Vagina (tissue), 2 donors: ENCODE results near the gene MAFG. TPM values are rescaled to one million over a fixed set of nuclear protein-coding genes. Genes with fewer than 3 reads are reported as not detected.
A peak's percentile ranks its signal among the peaks of the same experiment; 100 is the strongest.

Experiments
- DNase-seq, 2 donors: peaks; one replicate each; pipeline ENCODE4 v3.0.0-alpha.2; 2017; ENCODE audit errors: extremely low spot score in 2 of 2
- H3K27ac ChIP-seq: fragments of 200-600 bp; sonication (generic); one replicate; pipeline ENCODE4 v1.5.1; 2019
- H3K27me3 ChIP-seq: fragments of 200-600 bp; sonication (generic); one replicate; pipeline ENCODE4 v1.5.1; 2019
- H3K36me3 ChIP-seq, 2 donors: fragments of 200-600 bp; sonication (generic); one replicate each; pipeline ENCODE4 v1.5.1; 2017 to 2019
- H3K4me1 ChIP-seq: fragments of 200-600 bp; sonication (generic); one replicate; pipeline ENCODE4 v1.5.1; 2019
- H3K4me3 ChIP-seq, 2 donors: fragments of 200-600 bp; sonication (generic); 1 replicate in 1 of 2; 2 replicates in 1 of 2; pipeline ENCODE4 v1.5.1; 2016 to 2019
- H3K9me3 ChIP-seq: fragments of 200-600 bp; sonication (generic); one replicate; pipeline ENCODE4 v1.5.1; 2019
- POLR2A ChIP-seq, 2 donors: fragments of 450-650 bp; IDR thresholded peaks; one replicate each; pipeline ENCODE4 v1.6.1; 2017; ENCODE audit warnings: antibody characterized with exemption in 2 of 2, mild to moderate bottlenecking in 2 of 2, moderate library complexity in 2 of 2
- POLR2AphosphoS5 ChIP-seq, 2 donors: sonication (generic); formaldehyde crosslinking; IDR thresholded peaks; one replicate each; pipeline ENCODE4 v1.9.0; 2017; ENCODE audit warnings: antibody characterized with exemption in 2 of 2, mild to moderate bottlenecking in 2 of 2, low read depth in 1 of 2; ENCODE audit not compliant: insufficient read depth in 1 of 2
- intact Hi-C: fragments of 100-400 bp; cut with DNase I; formaldehyde crosslinking; loops from one replicate; pipeline ENCODE4 v1.15.1; 2023
- total RNA-seq: library from RNA; depleted of rRNA; stranded (reverse); fragments of >200 nt; gene quantifications from one replicate; pipeline ENCODE4 v1.2.3, GENCODE V29; 2016
- TF ChIP-seq, protein P1 (sequence below), 3 experiments: fragments of 450-650 bp in 2 of 3; fragments of 200-600 bp in 1 of 3; sonication (generic) in 1 of 3; IDR thresholded peaks; one replicate each; pipeline ENCODE4 v1.5.1; 2017 to 2019; ENCODE audit warnings: antibody characterized with exemption in 3 of 3, mild to moderate bottlenecking in 2 of 3, moderate library complexity in 2 of 3

The MAFG gene
- total RNA-seq, 1 donor from 2014 or later = 18.9 TPM

DNA sequence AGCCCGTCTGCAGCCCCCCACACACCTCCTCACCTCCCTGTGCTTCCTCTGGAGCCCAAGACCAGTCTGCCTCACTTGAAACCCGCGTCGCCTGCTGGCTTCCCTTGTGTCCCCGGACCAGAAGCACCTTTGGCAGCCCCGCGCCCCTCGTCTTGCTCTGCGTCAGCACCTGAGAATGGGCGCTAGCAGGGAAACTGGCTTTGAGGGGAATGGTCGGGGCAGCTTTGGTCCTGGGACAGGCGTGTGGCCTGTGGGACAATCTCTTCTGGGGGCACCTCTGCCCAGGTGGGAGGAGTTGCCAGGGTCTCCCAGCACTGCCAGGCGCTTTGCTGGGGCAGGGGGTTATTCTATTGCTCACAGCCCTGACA is 3.6 kb upstream of the MAFG start:
- no peak for TF ChIP-seq POLR2AphosphoS5 (IDR thresholded peaks at IDR 0.05; ENCODE audit: insufficient read depth in 1 of 2, low read depth in 1 of 2)
- no peak for TF ChIP-seq POLR2A (IDR thresholded peaks at IDR 0.05)
- TF ChIP-seq, protein P1, sequence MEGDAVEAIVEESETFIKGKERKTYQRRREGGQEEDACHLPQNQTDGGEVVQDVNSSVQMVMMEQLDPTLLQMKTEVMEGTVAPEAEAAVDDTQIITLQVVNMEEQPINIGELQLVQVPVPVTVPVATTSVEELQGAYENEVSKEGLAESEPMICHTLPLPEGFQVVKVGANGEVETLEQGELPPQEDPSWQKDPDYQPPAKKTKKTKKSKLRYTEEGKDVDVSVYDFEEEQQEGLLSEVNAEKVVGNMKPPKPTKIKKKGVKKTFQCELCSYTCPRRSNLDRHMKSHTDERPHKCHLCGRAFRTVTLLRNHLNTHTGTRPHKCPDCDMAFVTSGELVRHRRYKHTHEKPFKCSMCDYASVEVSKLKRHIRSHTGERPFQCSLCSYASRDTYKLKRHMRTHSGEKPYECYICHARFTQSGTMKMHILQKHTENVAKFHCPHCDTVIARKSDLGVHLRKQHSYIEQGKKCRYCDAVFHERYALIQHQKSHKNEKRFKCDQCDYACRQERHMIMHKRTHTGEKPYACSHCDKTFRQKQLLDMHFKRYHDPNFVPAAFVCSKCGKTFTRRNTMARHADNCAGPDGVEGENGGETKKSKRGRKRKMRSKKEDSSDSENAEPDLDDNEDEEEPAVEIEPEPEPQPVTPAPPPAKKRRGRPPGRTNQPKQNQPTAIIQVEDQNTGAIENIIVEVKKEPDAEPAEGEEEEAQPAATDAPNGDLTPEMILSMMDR (IDR thresholded peaks at IDR 0.05) = no peak
- DNase-seq = no peak
- Histone ChIP-seq H3K27me3 (no peaks in the 10 kb centered on the region), H3K27ac (no peak overlapping the region), H3K9me3 (no peaks in the 10 kb centered on the region), H3K4me3 (no peak overlapping the region), H3K4me1 (peaks cover 26% of the 10 kb centered on the region), H3K36me3 (no peaks in the 10 kb centered on the region)
- intact Hi-C loops = no loop called here

DNA sequence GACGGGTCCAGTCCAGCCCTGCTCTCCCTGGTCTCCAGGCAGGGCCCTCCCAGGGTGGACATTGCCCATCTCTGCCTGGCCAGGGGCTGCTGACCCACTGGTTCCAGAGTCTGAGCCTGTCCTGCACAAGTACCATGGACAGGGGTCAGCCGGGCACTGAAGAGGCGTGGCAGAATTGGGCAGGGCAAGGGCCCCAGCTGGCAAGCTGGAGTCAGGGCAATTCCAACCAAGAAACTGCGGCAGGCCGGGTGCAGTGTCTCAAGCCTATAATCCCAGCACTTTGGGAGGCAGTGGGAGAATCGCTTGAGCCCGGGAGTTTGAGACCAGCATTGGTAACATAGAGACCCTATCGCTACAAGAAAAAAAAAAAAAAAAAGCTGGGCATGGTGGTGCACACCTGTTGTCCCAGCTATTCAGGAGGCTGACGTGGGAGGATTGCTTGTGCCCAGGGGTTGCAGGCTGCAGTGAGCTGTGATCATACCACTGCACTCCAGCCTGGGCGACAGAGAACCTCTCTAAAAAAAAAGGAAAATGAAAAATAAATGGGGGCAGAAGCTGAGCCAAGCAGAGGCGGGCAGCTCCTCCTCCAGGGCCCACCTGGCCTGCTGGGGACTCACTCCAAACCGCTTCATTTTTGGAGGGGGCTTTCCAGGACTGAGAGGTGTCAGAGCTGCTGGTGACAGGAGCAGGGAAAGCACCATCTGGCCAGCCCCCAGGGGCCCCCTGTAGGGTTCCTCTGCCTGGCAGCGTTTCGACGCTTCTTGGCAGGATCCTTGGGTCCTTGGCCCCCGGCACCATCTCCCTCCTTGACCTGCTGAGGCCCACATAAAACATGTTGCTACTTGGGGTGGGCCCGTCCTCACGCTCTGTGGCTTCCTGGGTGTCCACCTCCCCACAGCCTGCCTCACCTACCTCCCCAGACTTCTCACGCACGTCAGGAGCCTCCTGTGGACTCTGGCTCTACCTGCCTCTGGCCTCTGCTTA is 2.9 kb upstream of the MAFG start:
- peaks cover 32% of the 10 kb centered on the region for H3K4me1 ChIP-seq
- H3K27ac ChIP-seq = no peak overlapping the region
- no peaks in the 10 kb centered on the region for H3K36me3 ChIP-seq
- intact Hi-C loops = no loop called here
- no peak overlapping the region for H3K4me3 ChIP-seq
- no peaks in the 10 kb centered on the region for H3K9me3 ChIP-seq
- no peaks in the 10 kb centered on the region for H3K27me3 ChIP-seq
- TF ChIP-seq, protein P1 (IDR thresholded peaks at IDR 0.05) = no peak
- TF ChIP-seq POLR2A (IDR thresholded peaks at IDR 0.05) (no peak), POLR2AphosphoS5 (IDR thresholded peaks at IDR 0.05; ENCODE audit: insufficient read depth in 1 of 2, low read depth in 1 of 2) (no peak)
- no peak for DNase-seq

DNA sequence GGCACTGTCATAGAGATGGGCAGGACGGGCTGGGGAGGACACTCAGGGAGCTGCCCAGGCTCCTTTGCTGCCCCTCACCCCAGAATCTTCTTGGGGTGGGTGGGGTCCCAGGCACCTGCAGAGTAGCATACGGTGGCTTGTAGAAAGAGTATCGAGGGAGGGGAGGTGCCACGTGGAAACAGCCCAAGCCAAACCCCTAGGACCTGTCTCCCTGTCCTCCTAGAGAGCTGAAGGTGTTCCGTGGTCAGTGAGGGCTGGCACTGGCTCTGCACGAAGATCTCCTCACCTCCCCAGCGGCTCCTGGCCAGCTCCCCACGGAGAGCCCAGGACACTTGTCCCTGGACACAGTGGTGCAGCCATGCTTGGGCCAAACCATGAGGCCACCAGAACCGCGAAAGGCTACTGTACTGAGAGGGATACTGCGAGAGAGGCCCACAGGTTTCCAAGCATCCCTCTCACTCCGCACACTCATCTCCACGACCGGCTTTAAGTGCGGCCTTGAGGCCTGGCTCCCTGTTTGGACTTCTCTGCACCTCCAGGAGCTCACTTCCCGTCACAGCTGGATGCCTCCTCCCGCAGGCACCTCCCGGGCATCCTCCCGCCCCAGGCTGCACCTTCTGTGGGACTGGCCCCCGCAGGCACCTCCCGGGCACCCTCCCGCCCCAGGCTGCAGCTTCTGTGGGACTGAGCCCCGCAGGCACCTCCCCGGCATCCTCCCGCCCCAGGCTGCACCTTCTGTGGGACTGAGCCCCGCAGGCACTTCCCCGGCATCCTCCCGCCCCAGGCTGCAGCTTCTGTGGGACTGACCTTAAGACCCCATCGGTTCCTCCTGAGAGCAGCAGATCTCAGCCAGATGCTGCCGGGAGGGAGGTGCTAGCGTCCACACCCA is 2.0 kb upstream of the MAFG start:
- intact Hi-C loops = no loop called here
- H3K9me3 ChIP-seq = no peaks in the 10 kb centered on the region
- DNase-seq = no peak
- no peak overlapping the region for H3K4me3 ChIP-seq
- no peaks in the 10 kb centered on the region for H3K36me3 ChIP-seq
- no peak for TF ChIP-seq POLR2A (IDR thresholded peaks at IDR 0.05)
- no peak for TF ChIP-seq POLR2AphosphoS5 (IDR thresholded peaks at IDR 0.05; ENCODE audit: insufficient read depth in 1 of 2, low read depth in 1 of 2)
- TF ChIP-seq, protein P1 (IDR thresholded peaks at IDR 0.05) = no peak
- H3K27ac ChIP-seq = no peak overlapping the region
- H3K27me3 ChIP-seq = no peaks in the 10 kb centered on the region
- H3K4me1 ChIP-seq = peaks cover 41% of the 10 kb centered on the region

DNA sequence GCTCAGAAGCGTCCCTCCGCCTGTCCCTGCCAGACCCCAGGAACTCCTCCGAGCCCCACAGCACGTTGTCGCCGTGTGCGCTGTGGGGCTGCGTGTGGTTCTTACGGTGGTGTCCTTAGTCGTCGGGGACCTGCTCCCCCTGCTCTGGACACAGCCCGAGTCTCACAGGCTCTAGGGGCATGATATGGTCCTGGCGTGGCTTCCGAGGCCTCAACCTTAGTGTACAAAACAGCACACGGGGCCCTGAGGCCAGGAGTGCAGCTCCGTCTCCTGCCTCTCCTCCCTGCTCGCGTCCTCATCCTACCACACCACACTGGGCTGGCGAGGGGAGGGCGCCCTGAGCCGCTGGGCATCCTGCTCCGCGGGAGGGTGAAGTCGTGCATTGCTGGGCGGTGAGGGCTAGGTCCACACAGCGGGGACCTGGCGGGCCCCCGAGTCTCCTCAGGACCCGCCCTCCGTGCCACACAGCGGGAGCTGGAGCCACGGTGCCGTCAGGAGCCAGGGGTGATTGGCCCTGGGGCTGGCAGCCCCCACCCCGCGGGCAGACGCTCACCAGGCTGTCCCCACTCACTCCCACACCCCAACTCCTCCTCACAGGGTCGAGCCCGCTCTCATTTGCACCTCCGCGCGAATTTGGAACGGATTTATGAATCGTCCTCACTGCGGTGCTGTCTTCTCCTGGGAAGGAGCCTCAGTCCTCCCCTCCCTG is 1.2 kb upstream of the MAFG start:
- no peak for DNase-seq
- no peaks in the 10 kb centered on the region for H3K9me3 ChIP-seq
- no peaks in the 10 kb centered on the region for H3K36me3 ChIP-seq
- H3K4me1 ChIP-seq = peaks cover 49% of the 10 kb centered on the region
- peak overlapping the region; percentile 72 to 89 for H3K4me3 ChIP-seq
- TF ChIP-seq POLR2A (IDR thresholded peaks at IDR 0.05) (no peak), POLR2AphosphoS5 (IDR thresholded peaks at IDR 0.05; ENCODE audit: insufficient read depth in 1 of 2, low read depth in 1 of 2) (no peak)
- TF ChIP-seq, protein P1 (IDR thresholded peaks at IDR 0.05) = no peak
- intact Hi-C loops = no loop called here
- H3K27me3 ChIP-seq = no peaks in the 10 kb centered on the region
- H3K27ac ChIP-seq = peak overlapping the region; percentile 45
